Endothelial cell of hepatic sinusoid (primary cell): ENCODE measurements around the gene ZNF358.

ENCODE experiments used
- in situ Hi-C: cut with HindIII; loops from 2 replicates; pipeline ENCODE4 v1.10.0; 2017; ENCODE audit warnings: low sequenced_read_pairs

ZNF358 gene

GRCh38 chr19:7519361-7520130, 3.6 kb downstream of the ZNF358 start:
- in situ Hi-C loops = no loop called here

GRCh38 chr19:7520131-7521051, 4.5 kb downstream of the ZNF358 start:
- in situ Hi-C loops = no loop called here

DNA sequence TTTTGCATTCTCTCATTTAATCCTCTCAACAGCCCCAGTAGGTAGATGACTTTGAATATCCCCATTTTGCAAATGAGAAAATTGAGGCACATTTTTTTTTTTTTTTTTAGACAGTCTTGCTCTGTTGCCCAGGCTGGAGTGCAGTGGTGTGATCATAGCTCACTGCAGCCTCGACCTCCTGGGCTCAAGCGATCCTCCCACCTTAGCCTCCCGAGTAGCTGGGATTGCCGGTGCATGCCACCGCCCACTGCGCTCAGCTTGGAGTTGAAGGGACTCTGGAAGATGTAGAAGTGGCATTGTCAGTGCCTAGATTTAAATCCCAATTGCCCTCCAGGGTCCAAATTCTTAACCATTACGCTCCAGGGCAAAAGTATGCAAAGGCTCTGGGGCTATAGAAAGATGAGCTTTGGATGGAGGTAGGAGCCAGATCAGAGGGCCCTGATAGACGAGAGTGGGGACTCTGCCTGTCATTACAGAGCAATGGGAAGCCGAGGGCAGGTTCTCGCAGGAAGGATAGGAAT, 5.7 kb downstream of the ZNF358 start:
- in situ Hi-C loops = no loop called here

GRCh38 chr19:7522072-7522922, 6.4 kb downstream of the ZNF358 start, which contains the start of gene MCOLN1:
Gene MCOLN1 (plus strand): TSS chr19:7522624. CDS start chr19:7522751, 127 bp downstream.
- in situ Hi-C loops = no loop called here

- in situ Hi-C loops = no loop called here
Observed at GRCh38 chr19:7522923-7523667, 7.2 kb downstream of the ZNF358 start.

DNA sequence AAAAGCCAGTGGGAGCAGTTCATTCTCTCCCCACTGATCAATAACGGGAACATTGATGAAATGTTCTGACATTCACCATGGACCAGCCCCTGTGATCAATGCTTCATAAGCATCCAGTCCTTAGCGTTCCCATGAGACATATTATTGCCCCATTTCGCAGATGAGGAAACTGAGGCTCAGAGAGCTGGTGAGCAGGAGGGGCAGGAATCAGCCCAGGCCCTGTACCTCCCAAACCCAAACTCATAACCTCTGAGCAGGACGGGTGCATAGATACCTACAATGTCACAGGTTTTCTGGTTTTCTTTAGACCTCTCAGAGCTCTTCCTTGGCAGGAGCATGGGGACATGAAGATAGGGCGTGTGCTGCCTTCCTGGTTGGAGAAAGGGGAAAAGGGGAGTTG, 8.6 kb downstream of the ZNF358 start:
- in situ Hi-C loops = no loop called here

- in situ Hi-C loops = no loop called here
Observed at GRCh38 chr19:7524992-7525739, 9.3 kb downstream of the ZNF358 start.

GRCh38 chr19:7526059-7526929, 10.4 kb downstream of the ZNF358 start:
- in situ Hi-C loops = no loop called here

DNA sequence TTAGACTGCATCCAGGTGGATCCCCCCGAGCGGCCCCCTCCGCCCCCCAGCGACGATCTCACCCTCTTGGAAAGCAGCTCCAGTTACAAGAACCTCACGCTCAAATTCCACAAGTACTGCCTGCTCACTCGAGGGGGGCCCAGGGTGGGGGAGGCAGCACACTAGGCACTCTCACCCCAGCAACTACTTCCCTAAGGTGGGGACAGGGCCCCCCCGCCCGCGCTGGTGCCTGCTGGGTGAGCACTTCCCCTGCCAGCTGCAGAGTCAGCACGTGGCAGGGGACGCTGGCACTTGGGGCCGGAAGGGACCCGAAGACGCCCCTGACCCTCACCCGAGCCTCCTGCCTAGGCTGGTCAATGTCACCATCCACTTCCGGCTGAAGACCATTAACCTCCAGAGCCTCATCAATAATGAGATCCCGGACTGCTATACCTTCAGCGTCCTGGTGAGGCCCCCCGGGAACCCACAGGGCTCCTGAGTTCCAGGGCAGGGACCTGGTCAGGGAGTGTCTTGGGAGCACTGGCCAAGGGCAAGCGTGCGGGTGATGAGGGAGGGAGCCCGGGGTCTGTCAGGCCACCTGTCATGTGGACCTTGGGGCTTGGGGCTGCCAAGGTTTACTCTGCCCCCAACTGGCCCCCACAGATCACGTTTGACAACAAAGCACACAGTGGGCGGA, 11.8 kb downstream of the ZNF358 start:
- in situ Hi-C loops = no loop called here

- in situ Hi-C loops = no loop called here
Observed at GRCh38 chr19:7528192-7528519, 12.3 kb downstream of the ZNF358 start.

DNA sequence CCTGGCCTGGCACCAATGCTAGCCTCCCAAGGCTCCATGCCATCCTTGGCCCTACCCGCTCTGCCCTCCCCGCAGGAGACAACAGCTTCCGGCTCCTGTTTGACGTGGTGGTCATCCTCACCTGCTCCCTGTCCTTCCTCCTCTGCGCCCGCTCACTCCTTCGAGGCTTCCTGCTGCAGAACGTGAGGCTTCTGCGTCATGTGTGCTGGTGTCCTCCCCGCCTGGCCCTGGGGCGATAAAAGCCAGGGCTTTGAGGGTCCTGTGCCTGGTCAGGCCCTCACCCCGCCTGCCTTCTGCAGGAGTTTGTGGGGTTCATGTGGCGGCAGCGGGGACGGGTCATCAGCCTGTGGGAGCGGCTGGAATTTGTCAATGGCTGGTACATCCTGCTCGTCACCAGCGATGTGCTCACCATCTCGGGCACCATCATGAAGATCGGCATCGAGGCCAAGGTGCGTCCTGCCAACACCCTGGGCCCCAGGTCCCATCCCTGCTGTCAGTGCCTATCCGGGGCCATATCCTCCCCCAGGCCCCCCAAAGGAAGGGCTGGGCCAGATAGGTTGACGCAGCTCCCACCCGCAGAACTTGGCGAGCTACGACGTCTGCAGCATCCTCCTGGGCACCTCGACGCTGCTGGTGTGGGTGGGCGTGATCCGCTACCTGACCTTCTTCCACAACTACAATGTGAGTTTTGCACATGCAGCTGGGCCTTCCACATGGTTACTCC, 12.8 kb downstream of the ZNF358 start:
- in situ Hi-C loops = no loop called here

- in situ Hi-C loops = no loop called here
Observed at GRCh38 chr19:7529246-7529600, 13.3 kb downstream of the ZNF358 start.

GRCh38 chr19:7529610-7530490, 13.9 kb downstream of the ZNF358 start:
- in situ Hi-C loops = no loop called here

- in situ Hi-C loops = no loop called here
Observed at GRCh38 chr19:7533281-7533885, 17.5 kb downstream of the ZNF358 start.

GRCh38 chr19:7533925-7534480, 18.1 kb downstream of the ZNF358 start:
- in situ Hi-C loops = no loop called here
